ENCODE measurements around the gene XAGE2.
A peak's percentile ranks its signal among the peaks of the same experiment; 100 is the strongest.
"Not testable (repeated sequence)": the region's sequence is repeated elsewhere in the genome, so short reads cannot be mapped to it uniquely, and the experiment has no call there.

Gene XAGE2

GRCh38 chrX:52368368-52369055 lies at the start of gene XAGE2:
TSS of gene XAGE2 (plus strand) at chrX:52369021. CDS start at chrX:52370015, 994 bp downstream.
- DNase-seq (ENCODE audit: low read depth in 3 of 3) = no peak

GRCh38 chrX:52337410-52337809 lies 31.4 kb upstream of the XAGE2 start:
- no peak for DNase-seq (ENCODE audit: low read depth in 3 of 3)

- DNase-seq (ENCODE audit: low read depth in 3 of 3) = no peak
These were observed 27.3 kb upstream of the XAGE2 start for GRCh38 chrX:52341493-52341892.

- not testable (repeated sequence) for DNase-seq (ENCODE audit: low read depth in 3 of 3)
These were observed 25.7 kb upstream of the XAGE2 start for GRCh38 chrX:52343131-52343530.

- DNase-seq (ENCODE audit: low read depth in 3 of 3) = peak in 1 of 3 experiments; percentile 12
These were observed 23.4 kb upstream of the XAGE2 start for GRCh38 chrX:52345402-52345801.

- DNase-seq (ENCODE audit: low read depth in 3 of 3) = no peak
These were observed 22.4 kb upstream of the XAGE2 start for GRCh38 chrX:52346174-52347165.

GRCh38 chrX:52349681-52350080 lies 19.1 kb upstream of the XAGE2 start:
- DNase-seq (ENCODE audit: low read depth in 3 of 3) = no peak

- no peak for DNase-seq (ENCODE audit: low read depth in 3 of 3)
These were observed 16.3 kb upstream of the XAGE2 start for GRCh38 chrX:52352551-52352950.

- no peak for DNase-seq (ENCODE audit: low read depth in 3 of 3)
These were observed 15.0 kb upstream of the XAGE2 start for GRCh38 chrX:52353838-52354237.

GRCh38 chrX:52355108-52355507 lies 13.7 kb upstream of the XAGE2 start:
- no peak for DNase-seq (ENCODE audit: low read depth in 3 of 3)

GRCh38 chrX:52359614-52360232 lies 9.1 kb upstream of the XAGE2 start:
- DNase-seq (ENCODE audit: low read depth in 3 of 3) = no peak

GRCh38 chrX:52361941-52362340 lies 6.9 kb upstream of the XAGE2 start:
- DNase-seq (ENCODE audit: low read depth in 3 of 3) = no peak

- DNase-seq (ENCODE audit: low read depth in 3 of 3) = no peak
These were observed 5.5 kb upstream of the XAGE2 start for GRCh38 chrX:52363247-52363883.

- no peak for DNase-seq (ENCODE audit: low read depth in 3 of 3)
These were observed 10.0 kb downstream of the XAGE2 start for GRCh38 chrX:52378870-52379269.

GRCh38 chrX:52380993-52381392 lies 12.2 kb downstream of the XAGE2 start:
- no peak for DNase-seq (ENCODE audit: low read depth in 3 of 3)

GRCh38 chrX:52410439-52411394 lies 41.9 kb downstream of the XAGE2 start:
- DNase-seq (ENCODE audit: low read depth in 3 of 3) = no peak

- DNase-seq (ENCODE audit: low read depth in 3 of 3) = no peak
These were observed 46.5 kb downstream of the XAGE2 start for GRCh38 chrX:52415304-52415703.

- DNase-seq (ENCODE audit: low read depth in 3 of 3) = no peak
These were observed 48.0 kb downstream of the XAGE2 start for GRCh38 chrX:52416816-52417215.

GRCh38 chrX:52420824-52421443 lies 52.1 kb downstream of the XAGE2 start:
- DNase-seq (ENCODE audit: low read depth in 3 of 3) = no peak

GRCh38 chrX:52422884-52423283 lies 54.1 kb downstream of the XAGE2 start:
- DNase-seq (ENCODE audit: low read depth in 3 of 3) = no peak

Data from stimulated activated CD4-positive, alpha-beta T cell treated with anti-CD3 and anti-CD28 coated beads, TNF-alpha, amount 100 ng/mL, for 4 hours (primary cell).